Limb (tissue), 2 donors: ENCODE measurements around the gene UBE3A.
A peak's percentile ranks its signal among the peaks of the same experiment; 100 is the strongest.

Experiments
- DNase-seq, 2 donors: peaks; one replicate each; pipeline ENCODE4 v3.0.0-alpha.2; 2016; ENCODE audit errors: extremely low spot score in 2 of 2

Gene UBE3A

DNA sequence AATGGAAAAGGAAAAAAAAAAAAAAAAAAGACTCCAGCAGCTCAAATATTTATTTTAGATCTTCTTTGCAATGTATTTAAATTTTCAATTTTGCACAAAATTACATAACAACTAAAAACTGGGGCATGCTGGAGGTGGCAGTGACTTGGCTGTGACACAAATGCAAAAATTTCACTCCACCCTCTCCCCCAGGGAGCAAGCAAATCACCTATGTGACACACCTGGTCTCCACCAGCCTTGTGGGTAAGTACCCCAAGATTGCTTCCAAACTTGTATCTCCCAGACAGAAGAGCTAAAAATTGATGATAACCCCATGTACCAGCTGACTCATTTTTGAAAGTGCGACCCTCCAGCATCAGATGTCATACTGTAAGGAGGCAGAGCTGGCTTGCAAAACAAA lies 32.0 kb downstream of the UBE3A start:
- DNase-seq: no peak

DNA sequence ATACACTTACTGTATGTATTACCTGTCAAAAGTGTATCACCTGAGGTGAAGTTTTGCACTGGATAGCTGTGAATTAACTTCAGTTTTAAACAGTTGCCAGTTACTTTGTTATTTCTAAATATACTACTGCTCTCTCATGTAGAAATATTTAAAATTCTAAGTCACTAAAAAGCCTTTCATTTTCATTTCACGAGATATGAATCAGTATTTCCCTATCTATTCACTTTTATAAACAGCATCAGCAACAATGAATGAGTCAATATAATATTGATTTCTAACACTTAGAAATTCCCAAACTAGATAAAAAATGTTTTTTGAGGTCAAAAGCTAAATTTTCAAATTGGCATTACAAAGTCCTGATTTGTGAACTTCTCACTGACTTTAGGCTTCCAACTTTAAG lies 32.6 kb downstream of the UBE3A start:
- DNase-seq: no peak

DNA sequence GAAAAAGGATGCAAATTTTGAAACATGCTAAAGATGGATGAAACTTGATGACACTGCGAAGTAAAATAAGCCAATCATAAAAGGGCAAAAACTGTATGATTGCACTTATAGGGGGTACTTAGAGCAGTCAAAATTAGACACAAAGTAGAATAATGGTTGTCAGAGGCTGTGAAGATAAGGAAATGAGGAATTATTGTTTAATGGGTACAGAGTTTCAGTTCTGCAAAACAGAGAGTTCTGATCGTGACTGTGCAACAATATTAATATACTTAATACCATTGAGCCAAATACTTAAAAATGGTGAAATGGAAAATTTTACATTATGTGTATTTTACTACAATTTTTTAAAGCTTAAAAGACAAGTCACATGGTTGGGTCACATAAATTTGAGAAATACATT lies 35.1 kb downstream of the UBE3A start:
- DNase-seq: no peak

DNA sequence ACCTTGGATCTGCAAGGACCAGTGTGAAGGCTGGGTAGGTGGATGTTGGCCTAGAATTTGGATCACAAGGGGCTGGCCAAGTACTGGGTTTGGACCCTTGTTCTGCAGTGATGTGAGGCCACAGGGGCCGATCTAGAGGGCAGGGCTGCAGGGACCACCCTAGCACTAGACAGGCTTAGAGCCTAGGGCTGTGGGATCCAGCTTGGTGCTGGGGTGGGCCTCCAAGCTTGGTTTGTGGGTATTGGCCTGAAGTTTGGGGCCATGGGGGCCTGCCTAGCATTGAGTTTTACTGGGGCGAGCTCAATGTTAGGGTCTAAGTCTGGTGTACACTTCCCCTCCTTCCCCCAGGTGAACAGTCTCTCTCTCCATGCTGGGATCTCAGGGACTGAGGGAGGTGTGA lies 36.5 kb downstream of the UBE3A start:
- no peak for DNase-seq

DNA sequence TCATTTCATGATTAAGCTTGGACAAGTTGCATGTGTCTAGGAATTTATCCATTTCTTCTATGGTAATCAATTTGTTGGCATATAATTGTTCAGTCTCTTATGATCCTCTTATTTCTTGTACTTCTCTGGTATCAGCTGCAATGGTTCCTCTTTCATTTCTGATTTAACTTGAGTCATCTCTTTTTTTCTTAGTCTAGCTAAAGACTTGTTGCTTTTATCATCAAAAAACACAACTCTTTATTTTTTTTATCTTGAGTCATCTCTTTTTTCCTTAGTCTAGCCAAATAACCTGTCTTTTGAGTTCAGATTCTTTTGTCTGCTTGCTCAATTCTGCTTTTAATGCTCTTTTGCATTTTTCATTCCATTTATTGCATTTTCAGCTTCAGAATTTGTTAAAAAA lies 37.3 kb downstream of the UBE3A start:
- no peak for DNase-seq

DNA sequence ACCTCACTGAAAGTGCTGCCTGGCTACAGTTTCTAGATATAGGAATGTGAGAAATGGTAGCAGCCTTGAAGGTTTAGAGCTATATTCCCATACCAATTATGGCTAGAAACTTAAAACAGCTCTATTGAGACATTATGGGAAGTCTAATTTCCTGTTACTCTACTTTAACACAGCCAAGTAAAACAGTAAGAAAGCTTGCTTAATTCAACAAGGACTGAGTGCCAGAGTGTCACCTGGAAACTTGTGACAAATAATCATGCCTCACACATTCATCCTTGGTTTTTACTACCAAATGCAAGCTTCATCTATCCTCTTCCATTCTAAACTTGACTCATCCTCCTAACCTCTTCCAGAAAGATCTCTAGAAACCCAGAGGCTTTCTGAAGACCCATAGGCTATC lies 41.7 kb downstream of the UBE3A start:
- DNase-seq: no peak

DNA sequence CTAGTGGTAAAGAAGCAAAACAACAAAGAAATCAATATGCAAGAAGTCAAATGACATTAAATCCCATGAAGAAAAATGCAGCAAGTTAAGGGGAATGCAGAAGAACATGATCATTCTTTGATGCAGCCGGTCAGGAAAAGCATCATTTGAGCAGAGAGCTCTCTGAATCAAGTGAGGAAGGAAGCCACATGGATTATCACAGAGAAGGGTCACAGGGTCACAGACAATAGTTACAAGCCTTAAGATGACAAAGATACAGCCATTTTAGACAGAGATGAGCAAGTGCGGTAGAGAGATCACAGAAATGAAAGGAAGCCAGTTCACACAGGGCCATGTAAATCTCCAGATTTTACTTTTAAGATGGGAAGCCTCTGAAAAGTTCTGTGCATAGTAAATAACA lies 43.9 kb downstream of the UBE3A start:
- no peak for DNase-seq

DNA sequence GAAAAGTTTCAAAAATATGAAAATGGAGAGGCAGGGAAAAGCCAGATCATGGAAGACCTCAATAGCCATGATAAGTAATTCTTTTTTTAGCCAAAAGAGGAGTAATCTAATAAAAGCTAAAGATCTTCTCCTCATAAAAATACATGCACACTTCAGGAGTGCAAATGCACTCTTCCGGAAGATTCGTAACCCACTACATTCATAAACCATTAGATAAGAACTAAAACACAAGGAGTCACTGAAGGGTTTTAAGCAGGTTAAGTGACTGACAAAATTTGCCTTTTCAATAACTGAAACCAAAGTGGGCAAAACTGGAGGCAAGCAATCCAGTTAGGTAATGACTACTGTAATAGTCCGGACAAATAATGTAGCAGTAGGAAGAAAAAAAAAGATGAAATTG lies 46.0 kb downstream of the UBE3A start:
- DNase-seq: no peak

DNA sequence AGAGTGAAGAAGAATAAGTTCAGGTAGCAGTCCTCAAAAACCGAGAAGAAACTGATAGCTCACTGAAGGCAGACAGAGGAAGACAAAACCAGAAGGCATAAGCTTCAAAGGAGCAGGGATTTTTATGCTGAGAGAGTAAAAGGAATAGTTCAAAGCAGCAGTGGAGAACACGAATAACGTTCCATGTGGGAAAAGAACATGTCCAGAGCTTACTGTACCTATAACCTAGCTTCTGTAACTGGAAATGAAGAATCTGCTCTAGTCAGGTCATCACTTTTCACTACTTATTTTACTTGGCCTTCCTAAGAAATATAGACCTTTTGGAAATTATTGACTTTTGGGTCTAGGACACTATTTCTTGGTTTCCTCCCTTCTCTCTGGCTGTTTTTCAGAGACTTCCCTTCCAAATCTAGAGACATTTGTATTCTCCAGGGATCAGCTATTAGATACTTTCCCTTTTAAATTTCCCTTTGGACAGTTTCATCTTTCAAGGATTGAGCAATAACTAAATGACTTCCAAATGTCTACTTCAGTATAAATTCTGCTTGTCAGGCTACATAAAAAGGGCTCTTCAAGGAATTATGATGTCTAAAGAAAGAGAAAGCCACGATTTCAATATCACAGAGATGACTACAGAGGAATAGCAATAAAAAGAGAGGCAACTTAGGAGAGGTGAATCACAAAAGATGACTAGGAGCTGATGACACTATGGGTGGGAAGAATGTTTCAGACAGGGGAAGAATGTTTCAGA lies 46.7 kb downstream of the UBE3A start:
- peak in 1 of 2 donors; percentile 8 for DNase-seq

DNA sequence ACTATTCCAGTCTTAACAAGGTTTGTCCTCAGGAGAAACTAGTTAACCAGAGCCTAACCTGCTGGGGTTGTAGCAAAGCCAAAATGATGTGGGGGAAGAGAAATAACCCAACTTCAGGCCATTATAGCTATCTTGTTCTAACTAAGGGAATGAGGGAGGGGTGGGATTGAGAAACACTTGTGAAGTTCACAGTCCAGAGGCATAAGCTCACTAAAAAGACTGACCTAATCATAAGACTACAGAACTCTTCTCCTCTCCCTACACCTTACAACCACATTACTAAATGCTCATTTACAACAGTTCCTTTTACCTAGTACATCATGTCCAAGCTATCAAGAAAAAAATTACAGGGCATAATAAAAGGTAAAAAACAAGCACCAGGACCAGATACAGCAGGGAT lies 52.8 kb downstream of the UBE3A start:
- DNase-seq: no peak

DNA sequence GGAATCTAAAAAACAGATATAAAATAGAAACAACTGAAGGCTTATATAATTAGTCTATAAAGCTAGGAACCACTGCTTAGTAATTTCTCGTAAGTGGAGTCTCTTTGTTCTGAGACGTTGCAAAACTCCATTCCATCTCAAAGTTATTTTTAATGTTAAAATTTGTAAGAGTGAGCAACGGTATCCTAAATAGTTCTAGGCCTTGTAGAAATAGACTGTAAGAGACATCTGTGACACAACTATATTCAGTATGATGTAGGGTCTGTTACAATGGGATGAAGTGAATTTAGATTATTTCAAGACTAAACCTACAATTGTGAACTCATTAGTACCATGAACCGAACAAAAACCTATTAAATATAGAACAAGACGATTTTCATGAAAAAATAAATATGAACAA lies 57.2 kb downstream of the UBE3A start:
- DNase-seq: no peak

DNA sequence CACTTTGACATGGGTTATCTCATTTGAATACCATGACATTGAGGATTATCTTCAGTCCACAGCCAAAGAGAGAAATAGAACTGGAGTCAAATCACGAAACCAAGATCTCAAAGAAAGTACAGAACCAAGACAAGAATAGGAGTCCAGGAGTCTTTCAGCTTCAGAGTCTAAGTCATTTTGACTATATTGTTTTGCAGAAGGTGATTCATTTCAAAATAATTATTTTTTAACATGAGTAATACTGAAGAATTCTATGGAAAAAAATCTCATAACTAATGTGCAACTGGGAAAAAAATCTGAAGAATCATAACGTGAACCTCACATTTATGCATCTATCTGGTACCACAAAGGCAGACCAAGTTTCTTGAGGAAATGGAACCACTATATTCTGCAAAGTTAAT lies 60.3 kb downstream of the UBE3A start:
- no peak for DNase-seq

DNA sequence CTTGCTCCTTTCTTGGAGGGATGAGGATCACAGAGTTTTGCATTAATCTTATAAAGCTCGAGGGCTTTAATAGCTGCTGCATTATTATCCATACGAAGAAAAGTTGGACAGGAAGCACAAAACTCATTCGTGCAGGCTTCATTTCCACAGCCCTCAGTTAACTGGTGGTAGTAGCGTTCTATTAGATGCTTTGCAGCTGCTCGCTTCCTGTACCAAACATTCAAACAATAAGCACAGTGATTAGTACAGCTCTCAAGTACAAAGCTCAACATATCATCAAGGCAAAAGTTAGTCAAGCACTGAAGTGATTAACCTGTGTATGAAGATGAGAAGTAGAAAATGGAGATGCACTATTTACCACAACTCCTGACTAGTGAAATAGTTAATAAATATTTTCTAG lies 63.3 kb downstream of the UBE3A start:
- DNase-seq: no peak

DNA sequence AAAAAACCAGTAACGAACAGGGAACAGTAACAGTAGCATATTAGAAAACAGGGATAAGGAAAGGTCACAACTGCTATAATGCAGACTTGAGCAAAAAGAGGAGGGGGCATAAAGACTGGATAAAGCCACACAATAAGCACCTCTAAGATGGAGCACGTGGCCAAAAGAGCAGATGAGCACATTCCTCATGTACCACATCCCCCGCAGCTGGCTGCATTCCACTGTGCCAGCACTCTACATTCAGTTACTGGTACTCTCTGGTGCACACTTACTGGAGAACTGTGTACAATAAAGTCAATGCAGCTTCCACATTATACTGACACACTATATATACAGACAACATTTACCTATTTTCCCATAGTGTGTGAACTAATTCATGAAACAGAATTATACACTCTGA lies 64.7 kb downstream of the UBE3A start:
- no peak for DNase-seq

DNA sequence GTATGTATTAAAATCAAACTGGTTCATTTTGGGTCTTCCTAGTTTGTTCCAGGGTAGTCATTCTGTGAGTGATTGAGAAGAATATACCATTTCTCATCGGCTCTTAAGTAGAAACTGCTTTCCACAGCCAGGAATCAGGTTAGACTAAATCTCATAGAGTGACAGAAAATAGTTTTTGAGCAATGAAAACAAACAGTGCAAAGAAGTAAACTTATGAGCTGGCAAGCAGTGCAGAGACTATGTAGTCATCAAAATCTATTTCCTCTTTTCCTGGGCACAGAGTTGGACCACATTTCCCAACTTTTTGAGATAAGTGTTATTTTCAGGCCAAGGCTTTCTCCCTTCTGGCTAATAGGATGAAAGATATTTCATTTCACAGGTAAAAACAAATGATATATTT lies 66.5 kb downstream of the UBE3A start:
- DNase-seq: no peak

DNA sequence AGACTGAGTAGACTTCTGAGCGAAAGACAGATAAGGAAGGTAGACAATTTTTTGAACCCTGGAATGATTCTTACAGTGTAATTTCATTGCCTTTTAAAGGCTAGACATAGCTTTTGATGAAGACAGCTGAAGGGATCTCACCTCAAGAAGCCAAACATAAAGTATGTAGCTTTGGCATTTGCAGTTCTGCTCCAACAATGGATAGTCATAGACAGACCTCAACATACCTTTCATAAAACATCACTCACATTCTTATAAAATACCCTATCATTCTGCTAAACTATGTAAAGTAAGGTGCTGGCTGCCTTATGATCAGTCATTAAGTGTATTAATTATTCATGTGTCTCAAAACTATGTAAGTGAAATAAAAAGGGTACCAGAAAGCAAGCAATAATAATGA lies 70.0 kb downstream of the UBE3A start:
- no peak for DNase-seq

DNA sequence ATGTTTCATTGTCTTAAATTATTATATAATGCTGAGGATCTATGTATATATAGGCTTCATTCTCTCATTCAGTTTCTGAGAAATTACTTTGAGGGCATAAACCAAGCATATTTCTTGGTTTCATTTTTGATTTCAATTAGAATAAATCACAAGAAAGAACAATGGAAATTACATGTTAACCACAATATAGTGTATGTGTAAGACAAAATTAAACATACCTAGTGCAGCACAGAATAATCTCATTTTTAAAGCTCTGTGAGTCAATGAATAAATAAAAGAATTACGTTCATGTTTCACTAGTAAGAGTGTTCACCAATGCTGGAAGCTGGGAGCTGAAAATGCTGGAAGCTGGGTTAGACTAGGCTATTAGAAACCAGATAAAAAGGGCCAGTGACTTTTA lies 72.8 kb downstream of the UBE3A start:
- no peak for DNase-seq

DNA sequence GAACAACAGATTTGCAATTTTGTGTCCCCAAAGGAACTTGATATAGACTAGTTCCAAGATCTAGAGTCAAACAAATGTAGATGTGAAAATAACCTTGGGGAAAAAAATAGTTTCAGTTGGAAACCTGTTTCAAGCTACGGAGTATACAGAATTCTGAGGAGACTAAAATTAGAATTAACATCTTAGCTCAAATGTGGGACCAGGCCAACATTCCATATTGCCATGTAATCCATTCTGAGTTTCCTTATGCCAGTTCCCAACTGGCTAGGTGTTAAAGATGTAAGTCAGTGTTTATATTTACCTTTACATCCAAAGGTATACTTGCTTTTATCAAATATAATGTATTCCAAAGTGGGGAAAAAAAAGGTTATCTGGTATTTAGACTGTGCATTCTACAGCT lies 76.3 kb downstream of the UBE3A start:
- DNase-seq: no peak

DNA sequence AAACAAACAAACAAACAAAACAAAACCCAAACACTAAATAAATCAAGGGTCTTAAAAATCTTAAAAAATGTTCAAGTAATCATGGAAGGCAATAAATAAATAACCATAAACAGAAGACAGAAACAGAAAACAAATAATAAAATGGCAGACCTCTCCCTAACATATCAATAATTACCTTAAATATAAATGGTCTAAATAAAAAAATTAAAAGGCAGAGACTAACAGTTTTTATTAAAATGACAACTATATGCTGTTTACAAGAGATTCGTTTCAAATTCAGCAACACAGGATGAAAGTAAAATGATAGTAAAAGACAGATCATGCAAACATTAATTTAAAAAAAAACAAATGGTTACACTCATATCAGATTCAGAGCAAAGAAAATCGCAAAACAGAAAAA lies 91.1 kb downstream of the UBE3A start:
- no peak for DNase-seq

DNA sequence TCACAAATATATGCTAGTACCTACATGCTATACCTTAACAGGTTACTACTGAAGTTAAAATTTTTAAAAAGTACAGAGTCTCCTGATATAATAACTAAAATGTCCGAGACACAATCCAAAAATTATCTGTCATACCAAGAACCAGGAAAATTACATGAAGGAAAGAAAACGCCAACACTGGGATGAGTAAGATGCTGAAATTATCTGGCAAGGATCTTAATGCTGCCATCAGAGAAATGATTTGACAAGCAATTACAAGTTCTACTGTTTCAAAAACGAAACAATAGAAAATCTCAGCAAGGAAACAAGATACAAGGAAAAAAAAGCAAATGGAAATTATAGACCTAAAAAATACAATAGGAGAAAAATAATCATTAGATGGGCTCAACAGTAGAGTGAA lies 92.5 kb downstream of the UBE3A start:
- no peak for DNase-seq

DNA sequence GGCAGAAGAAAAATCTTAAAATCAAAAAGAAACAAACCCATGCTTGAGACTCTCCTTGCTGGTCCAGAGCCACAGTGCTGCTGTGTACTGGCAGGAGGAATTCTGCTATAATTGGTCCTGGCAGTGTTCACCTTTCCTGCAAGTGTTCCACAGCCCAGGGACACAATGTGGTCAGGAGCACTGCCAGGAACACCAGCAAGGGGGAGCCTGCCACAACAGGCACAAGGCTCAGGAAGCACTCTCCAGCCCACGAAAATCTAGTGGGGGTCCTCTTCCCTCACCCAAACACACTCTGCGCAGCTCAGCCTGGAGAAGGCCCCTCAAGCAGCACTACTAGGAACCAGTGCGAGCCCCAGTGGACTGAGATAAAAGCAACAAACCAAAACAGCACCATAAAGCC lies 92.9 kb downstream of the UBE3A start:
- DNase-seq: no peak

DNA sequence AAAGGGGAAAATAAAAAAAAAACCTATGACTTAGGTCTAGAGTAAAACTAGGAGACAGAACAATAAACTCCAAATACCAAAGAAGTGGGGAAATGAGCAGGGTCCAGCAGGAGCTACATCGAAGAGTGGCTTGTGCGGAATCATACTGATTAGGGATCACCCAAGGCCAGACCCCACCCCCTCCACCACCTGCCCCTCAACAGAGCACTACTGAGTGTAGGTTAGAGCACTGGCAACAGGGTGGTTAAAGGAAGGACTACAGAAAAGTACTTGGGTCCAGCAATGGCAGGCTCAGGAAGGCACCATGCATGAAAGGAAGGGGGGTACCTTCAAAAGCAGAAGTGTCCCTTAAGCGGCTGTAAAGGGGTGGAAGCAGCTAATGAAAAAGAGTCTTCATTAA lies 96.2 kb downstream of the UBE3A start:
- DNase-seq: no peak

DNA sequence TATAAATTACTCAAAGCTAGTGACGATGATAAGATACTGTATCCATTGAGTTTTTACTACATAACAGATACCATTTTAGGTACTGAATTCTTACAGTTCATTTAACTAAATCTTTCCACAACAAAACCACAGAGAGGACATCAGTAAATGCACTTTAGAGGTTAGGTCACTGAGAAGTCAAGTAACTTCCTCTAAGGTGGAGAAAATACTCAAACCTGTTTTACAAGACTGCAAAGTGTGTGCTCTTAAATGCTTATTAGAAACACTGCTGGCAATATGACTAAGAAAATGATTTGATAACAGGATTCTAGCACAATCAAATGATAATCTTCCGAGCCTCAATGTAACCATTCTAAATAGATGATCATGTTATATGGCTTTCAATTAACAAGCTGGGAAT lies 99.4 kb downstream of the UBE3A start:
- no peak for DNase-seq

DNA sequence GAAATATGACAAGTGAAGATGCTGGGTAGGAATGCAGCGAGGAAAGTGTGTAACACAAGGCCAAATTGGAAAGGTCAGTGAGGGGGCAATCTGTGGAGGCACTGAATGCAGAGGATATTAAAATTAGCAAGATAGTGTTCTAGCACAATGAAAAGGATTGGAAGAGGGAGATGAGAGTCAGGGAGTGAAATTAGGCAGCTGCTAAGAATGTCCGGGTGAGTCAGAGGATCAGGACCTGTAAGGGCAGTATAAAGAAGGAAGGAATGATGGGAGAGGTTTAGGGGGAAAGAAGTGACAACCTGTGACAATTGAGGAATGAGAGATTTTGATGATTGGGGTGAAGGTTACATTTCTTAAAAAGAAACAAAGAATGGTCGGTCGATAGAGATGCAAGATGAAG lies 103.5 kb downstream of the UBE3A start:
- DNase-seq: no peak
